CD4-positive, alpha-beta T cell (primary cell): ENCODE measurements around the gene PIK3C3. TPM values are rescaled to one million over a fixed set of nuclear protein-coding genes. Genes with fewer than 3 reads are reported as not detected.

Experiments used
- ATAC-seq: fragments of 200-7000 bp; cut with Tn5 transposase; one replicate; pipeline ENCODE4 v1.10.0; 2022; ENCODE audit warnings: mild to moderate bottlenecking; ENCODE audit not compliant: poor library complexity
- CTCF ChIA-PET: fragments of 350-600 bp; sonication (Branson Sonifier 250); formaldehyde crosslinking; loops from one replicate; lab custom pipeline; 2021; ENCODE audit warnings: antibody characterized with exemption, inconsistent platforms; lab: Charles Lee
- POLR2A ChIA-PET: fragments of 350-600 bp; sonication (Branson Sonifier 250); formaldehyde crosslinking; loops from one replicate; lab custom pipeline; 2021; ENCODE audit warnings: antibody characterized with exemption, inconsistent platforms; lab: Charles Lee
- DNase-seq, 14 experiments: peaks; one replicate each; pipeline ENCODE4 v3.0.0-alpha.2; 2013 to 2020; ENCODE audit warnings: mixed read lengths in 2 of 14
- H3K27ac ChIP-seq, 2 donors: one replicate each; pipeline versions ENCODE4 v1.5.1 to v1.7.0; 2013; ENCODE audit warnings: low read length in 2 of 2, low read depth in 1 of 2, mild to moderate bottlenecking in 1 of 2
- H3K27me3 ChIP-seq, 2 experiments: 1 replicate in 1 of 2; 2 replicates in 1 of 2; pipeline versions ENCODE4 v1.6.1 to v1.7.0; 2013; ENCODE audit warnings: low read length in 2 of 2, control low read depth in 1 of 2, mild to moderate bottlenecking in 1 of 2, moderate library complexity in 1 of 2; ENCODE audit not compliant: insufficient read depth in 2 of 2, control insufficient read depth in 1 of 2
- H3K36me3 ChIP-seq: one replicate; pipeline ENCODE4 v1.6.1; 2013; ENCODE audit warnings: low read length, control low read depth; ENCODE audit not compliant: insufficient read depth
- H3K4me1 ChIP-seq: one replicate; pipeline ENCODE4 v1.6.1; 2013; ENCODE audit warnings: low read length, control low read depth; ENCODE audit not compliant: insufficient read depth
- H3K4me3 ChIP-seq: one replicate; pipeline ENCODE4 v1.5.1; 2013; ENCODE audit warnings: mild to moderate bottlenecking, low read length, moderate library complexity
- H3K9me3 ChIP-seq, 2 experiments: 1 replicate in 1 of 2; 2 replicates in 1 of 2; pipeline versions ENCODE4 v1.6.1 to v1.7.0; 2013; ENCODE audit warnings: low read length in 2 of 2, mild to moderate bottlenecking in 2 of 2, control low read depth in 1 of 2, moderate library complexity in 1 of 2; ENCODE audit not compliant: control insufficient read depth in 1 of 2, insufficient read depth in 1 of 2
- H3K27ac Mint-ChIP-seq: one replicate; pipeline ENCODE4 v1.8.0; 2020; ENCODE audit warnings: mixed read lengths
- H3K27me3 Mint-ChIP-seq: one replicate; pipeline ENCODE4 v1.8.0; 2021; ENCODE audit warnings: mixed read lengths
- H3K36me3 Mint-ChIP-seq: one replicate; pipeline ENCODE4 v1.8.0; 2021; ENCODE audit warnings: low read depth, mixed read lengths
- H3K4me1 Mint-ChIP-seq: one replicate; pipeline ENCODE4 v1.8.0; 2021; ENCODE audit warnings: low read depth, mixed read lengths
- H3K4me3 Mint-ChIP-seq: one replicate; pipeline ENCODE4 v1.8.0; 2020; ENCODE audit warnings: mild to moderate bottlenecking, mixed read lengths
- H3K9me3 Mint-ChIP-seq: one replicate; pipeline ENCODE4 v1.8.0; 2020; ENCODE audit warnings: mixed read lengths
- intact Hi-C, 2 experiments: fragments of 100-400 bp; cut with DNase I in 1 of 2; cut with micrococcal nuclease in 1 of 2; formaldehyde crosslinking; loops; one replicate each; pipeline versions ENCODE4 v1.15.1 to v1.9.0; 2023 to 2025; cut with DNase I, micrococcal nuclease
- total RNA-seq, 174 experiments: library from RNA in 2 of 174; stranded (reverse) in 2 of 174; gene quantifications; one replicate each; pipeline ENCODE4 v1.2.3 and lab custom pipeline; 2021 to 2026
- TF ChIP-seq, protein P1 (sequence below): fragments of 200-600 bp; IDR thresholded peaks from one replicate; pipeline ENCODE4 v1.8.0; 2022; ENCODE audit warnings: antibody characterized with exemption, mild to moderate bottlenecking

The PIK3C3 gene
- total RNA-seq, 2 experiments from 2014 or later = 33.5 to 34.2 TPM

DNA sequence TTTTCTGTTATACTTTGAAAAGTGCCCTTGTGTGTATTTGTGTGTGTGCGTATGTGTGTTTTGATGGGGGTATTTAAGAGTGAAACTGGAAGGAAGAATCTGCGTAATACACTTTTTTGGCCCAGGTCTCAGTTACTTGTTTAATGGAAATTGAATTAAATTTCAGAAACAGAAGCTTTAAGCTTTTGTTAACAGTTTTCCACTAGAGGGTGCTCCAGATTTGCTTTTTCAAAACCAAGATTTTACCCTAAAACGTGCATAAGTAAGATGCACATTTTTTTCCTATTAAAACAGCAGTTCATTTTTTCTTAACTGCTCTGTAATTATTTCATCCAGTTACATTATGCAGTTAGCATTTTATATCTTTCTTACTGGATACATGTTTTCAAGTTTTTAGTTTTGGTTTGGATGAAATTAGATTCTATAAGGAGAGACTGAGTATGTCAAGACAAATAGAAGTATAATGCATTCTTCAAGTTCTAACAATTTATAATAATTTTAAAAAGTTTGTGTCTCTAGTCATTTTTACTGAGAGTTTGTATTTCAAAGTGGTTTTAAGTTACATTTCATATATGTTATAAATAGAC lies 97.2 kb downstream of the PIK3C3 start:
- DNase-seq = peak in 2 of 14 experiments; percentile 9 to 14
- intact Hi-C loops = no loop called here
- no peaks in the 10 kb centered on the region for H3K9me3 ChIP-seq
- no peak overlapping the region for H3K4me3 ChIP-seq
- H3K36me3 ChIP-seq = peaks cover 46% of the 10 kb centered on the region
- Mint-ChIP-seq H3K27me3 (no peaks in the 10 kb centered on the region), H3K9me3 (no peaks in the 10 kb centered on the region), H3K27ac (no peak overlapping the region), H3K4me1 (peaks cover 15% of the 10 kb centered on the region), H3K36me3 (peaks cover 52% of the 10 kb centered on the region), H3K4me3 (no peak overlapping the region)
- ChIA-PET CTCF (interaction anchor here (1.4 to 1.6 kb wide), 3 partner anchors 13 to 24 kb away, joined by 3 to 12 read pairs (median 6); no protein-coding TSS in a partner anchor), POLR2A (no interaction called here)
- TF ChIP-seq, protein P1, sequence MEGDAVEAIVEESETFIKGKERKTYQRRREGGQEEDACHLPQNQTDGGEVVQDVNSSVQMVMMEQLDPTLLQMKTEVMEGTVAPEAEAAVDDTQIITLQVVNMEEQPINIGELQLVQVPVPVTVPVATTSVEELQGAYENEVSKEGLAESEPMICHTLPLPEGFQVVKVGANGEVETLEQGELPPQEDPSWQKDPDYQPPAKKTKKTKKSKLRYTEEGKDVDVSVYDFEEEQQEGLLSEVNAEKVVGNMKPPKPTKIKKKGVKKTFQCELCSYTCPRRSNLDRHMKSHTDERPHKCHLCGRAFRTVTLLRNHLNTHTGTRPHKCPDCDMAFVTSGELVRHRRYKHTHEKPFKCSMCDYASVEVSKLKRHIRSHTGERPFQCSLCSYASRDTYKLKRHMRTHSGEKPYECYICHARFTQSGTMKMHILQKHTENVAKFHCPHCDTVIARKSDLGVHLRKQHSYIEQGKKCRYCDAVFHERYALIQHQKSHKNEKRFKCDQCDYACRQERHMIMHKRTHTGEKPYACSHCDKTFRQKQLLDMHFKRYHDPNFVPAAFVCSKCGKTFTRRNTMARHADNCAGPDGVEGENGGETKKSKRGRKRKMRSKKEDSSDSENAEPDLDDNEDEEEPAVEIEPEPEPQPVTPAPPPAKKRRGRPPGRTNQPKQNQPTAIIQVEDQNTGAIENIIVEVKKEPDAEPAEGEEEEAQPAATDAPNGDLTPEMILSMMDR = peak; percentile 54
- H3K27me3 ChIP-seq = no peaks in the 10 kb centered on the region
- no peaks in the 10 kb centered on the region for H3K4me1 ChIP-seq
- no peak overlapping the region for H3K27ac ChIP-seq
- ATAC-seq = no peak

DNA sequence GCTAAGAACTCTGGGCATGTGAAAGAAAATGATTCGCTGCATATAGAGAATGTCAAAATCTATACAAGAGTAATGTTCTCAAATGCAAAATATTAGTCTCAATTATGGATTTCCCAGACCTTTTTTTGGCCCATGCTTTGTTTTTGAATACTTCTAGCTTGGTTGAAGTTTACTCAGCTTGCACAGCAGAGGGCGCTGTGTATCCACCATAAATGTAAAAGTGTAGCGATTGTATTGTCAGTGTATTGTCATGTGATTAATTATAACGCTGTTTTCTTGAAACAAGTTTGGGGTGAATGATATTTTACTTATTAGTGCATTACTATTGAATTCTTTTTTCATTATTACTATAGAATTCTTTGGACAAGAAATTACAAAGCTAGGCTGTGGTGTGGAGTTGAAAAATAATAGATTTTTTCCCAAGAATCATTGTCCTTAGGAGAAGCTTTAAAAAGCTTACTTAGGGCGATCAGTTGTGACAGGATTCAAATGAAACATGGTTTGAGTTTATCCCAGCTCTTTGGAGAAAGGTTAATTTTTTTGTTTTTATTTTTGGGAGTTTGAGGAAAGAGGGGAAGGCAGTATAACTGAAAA lies 98.3 kb downstream of the PIK3C3 start:
- CTCF ChIA-PET = interaction anchor here (0.6 to 1.4 kb wide), 10 partner anchors 10 to 41 kb away, joined by 3 to 12 read pairs (median 4); no protein-coding TSS in a partner anchor
- Mint-ChIP-seq H3K4me1 (peaks cover 15% of the 10 kb centered on the region), H3K36me3 (peaks cover 51% of the 10 kb centered on the region), H3K27ac (no peak overlapping the region), H3K27me3 (no peaks in the 10 kb centered on the region), H3K4me3 (no peak overlapping the region), H3K9me3 (no peaks in the 10 kb centered on the region)
- POLR2A ChIA-PET = interaction anchor here (0.6 to 1.6 kb wide), 2 partner anchors 25 to 41 kb away, joined by 3 to 7 read pairs; no protein-coding TSS in a partner anchor
- Histone ChIP-seq H3K36me3 (peaks cover 41% of the 10 kb centered on the region), H3K27me3 (no peaks in the 10 kb centered on the region), H3K27ac (no peak overlapping the region), H3K4me3 (no peak overlapping the region), H3K9me3 (no peaks in the 10 kb centered on the region), H3K4me1 (no peaks in the 10 kb centered on the region)
- DNase-seq (peak; percentile 26 to 77 (median 52)), ATAC-seq (peak; percentile 73)
- TF ChIP-seq, protein P1 = peak; percentile 98
- intact Hi-C loops = no loop called here

DNA sequence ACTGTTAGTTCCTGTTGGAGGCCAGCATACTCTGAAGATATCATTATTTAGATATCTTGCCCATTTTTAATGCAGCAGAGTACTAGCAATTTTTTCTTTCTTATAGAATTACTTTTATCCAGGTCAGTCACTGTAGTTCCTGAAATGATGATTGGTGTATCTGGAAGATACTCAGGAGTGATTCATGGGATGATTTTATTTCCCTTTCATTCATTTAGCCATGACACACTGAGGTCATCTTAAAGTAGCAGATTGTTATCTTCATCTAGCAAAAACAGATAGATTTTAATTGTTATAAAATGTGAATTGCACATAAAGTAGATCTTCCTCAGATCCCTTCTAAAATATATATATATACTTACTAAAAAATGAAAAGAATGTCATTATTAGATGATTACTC lies 109.1 kb downstream of the PIK3C3 start:
- no peak overlapping the region for H3K4me3 ChIP-seq
- ChIA-PET POLR2A (no interaction called here), CTCF (interaction anchor here (1.2 to 1.5 kb wide), 2 partner anchors 11 kb away, joined by 3 to 4 read pairs; no protein-coding TSS in a partner anchor)
- Mint-ChIP-seq H3K4me1 (no peaks in the 10 kb centered on the region), H3K36me3 (peaks cover 79% of the 10 kb centered on the region), H3K4me3 (no peak overlapping the region), H3K9me3 (no peaks in the 10 kb centered on the region), H3K27me3 (no peaks in the 10 kb centered on the region), H3K27ac (no peak overlapping the region)
- TF ChIP-seq, protein P1 = no peak
- no peaks in the 10 kb centered on the region for H3K9me3 ChIP-seq
- no peak for DNase-seq
- no peak overlapping the region for H3K27ac ChIP-seq
- H3K27me3 ChIP-seq = no peaks in the 10 kb centered on the region
- intact Hi-C loops = no loop called here
- H3K4me1 ChIP-seq = no peaks in the 10 kb centered on the region
- ATAC-seq = no peak
- H3K36me3 ChIP-seq = peaks cover 35% of the 10 kb centered on the region
